Nephron progenitor cell (in vitro differentiated cells): ENCODE measurements around the gene KRT40.

Experiments
- DNase-seq: peaks from one replicate; pipeline ENCODE4 v3.0.0; 2021
- H3K27ac Mint-ChIP-seq: 2 replicates; pipeline ENCODE4 v1.8.0; 2021; ENCODE audit warnings: mild to moderate bottlenecking, moderate library complexity, mixed read lengths
- H3K27me3 Mint-ChIP-seq: 2 replicates; pipeline ENCODE4 v1.8.0; 2021; ENCODE audit warnings: mild to moderate bottlenecking, low read depth, mixed read lengths; ENCODE audit not compliant: poor library complexity
- H3K36me3 Mint-ChIP-seq: 2 replicates; pipeline ENCODE4 v1.8.0; 2021; ENCODE audit warnings: low read depth, mixed read lengths
- H3K4me1 Mint-ChIP-seq: 2 replicates; pipeline ENCODE4 v1.8.0; 2021; ENCODE audit warnings: mixed read lengths
- H3K4me3 Mint-ChIP-seq: 2 replicates; pipeline ENCODE4 v1.8.0; 2021; ENCODE audit warnings: mild to moderate bottlenecking, moderate library complexity, mixed read lengths
- H3K9me3 Mint-ChIP-seq: 2 replicates; pipeline ENCODE4 v1.8.0; 2021; ENCODE audit warnings: mild to moderate bottlenecking, moderate library complexity, mixed read lengths
- CTCF ChIP-seq: fragments of 200-600 bp; sonication (generic); IDR thresholded peaks from 2 replicates; pipeline ENCODE4 v1.5.0; 2021; ENCODE audit warnings: antibody characterized with exemption

KRT40 gene

GRCh38 chr17:40966848-40967247 is 17.3 kb downstream of the KRT40 start, which contains the start of gene KRT39:
KRT39 (minus strand) TSS chr17:40966948; CDS start chr17:40966856, 92 bp downstream.
- Mint-ChIP-seq H3K36me3 (no peaks in the 10 kb centered on the region), H3K27me3 (peaks cover 4% of the 10 kb centered on the region), H3K4me1 (no peaks in the 10 kb centered on the region), H3K9me3 (peaks cover 12% of the 10 kb centered on the region), H3K4me3 (no peak within 1 kb of the TSS), H3K27ac (no peak within 1 kb of the TSS)
- no peak for TF ChIP-seq CTCF
- DNase-seq = no peak

- Mint-ChIP-seq H3K4me1 (peaks cover 11% of the 10 kb centered on the region), H3K36me3 (no peaks in the 10 kb centered on the region), H3K9me3 (peaks cover 5% of the 10 kb centered on the region), H3K27me3 (peaks cover 4% of the 10 kb centered on the region), H3K27ac (no peak overlapping the region), H3K4me3 (no peak overlapping the region)
- DNase-seq = no peak
- peak; percentile 59 for TF ChIP-seq CTCF
Observed at GRCh38 chr17:40963838-40964237, 20.3 kb downstream of the KRT40 start.

GRCh38 chr17:40962059-40962561 is 22.0 kb downstream of the KRT40 start:
- no peak for DNase-seq
- H3K4me1 Mint-ChIP-seq = peaks cover 28% of the 10 kb centered on the region
- no peak for TF ChIP-seq CTCF
- H3K4me3 Mint-ChIP-seq = no peak overlapping the region
- peaks cover 7% of the 10 kb centered on the region for H3K27me3 Mint-ChIP-seq
- no peaks in the 10 kb centered on the region for H3K36me3 Mint-ChIP-seq
- peaks cover 5% of the 10 kb centered on the region for H3K9me3 Mint-ChIP-seq
- no peak overlapping the region for H3K27ac Mint-ChIP-seq

- H3K36me3 Mint-ChIP-seq = no peaks in the 10 kb centered on the region
- H3K9me3 Mint-ChIP-seq = peaks cover 5% of the 10 kb centered on the region
- TF ChIP-seq CTCF = no peak
- H3K27ac Mint-ChIP-seq = no peak overlapping the region
- peaks cover 7% of the 10 kb centered on the region for H3K27me3 Mint-ChIP-seq
- no peak for DNase-seq
- peaks cover 33% of the 10 kb centered on the region for H3K4me1 Mint-ChIP-seq
- H3K4me3 Mint-ChIP-seq = no peak overlapping the region
Observed at GRCh38 chr17:40961591-40961990, 22.5 kb downstream of the KRT40 start.

GRCh38 chr17:40960144-40960543 is 24.0 kb downstream of the KRT40 start:
- Mint-ChIP-seq H3K27me3 (peaks cover 3% of the 10 kb centered on the region), H3K9me3 (peaks cover 5% of the 10 kb centered on the region), H3K36me3 (no peaks in the 10 kb centered on the region), H3K4me1 (peaks cover 48% of the 10 kb centered on the region), H3K27ac (no peak overlapping the region), H3K4me3 (no peak overlapping the region)
- no peak for DNase-seq
- no peak for TF ChIP-seq CTCF
